Measurements from ENCODE around the gene IGF2BP2. TPM values are rescaled to one million over a fixed set of nuclear protein-coding genes. Genes with fewer than 3 reads are reported as not detected.

The IGF2BP2 gene
- total and polyA plus RNA-seq, 3 experiments from 2014 or later, result 0.42 TPM; not detected in 1

- H3K27me3 Mint-ChIP-seq, result peaks cover 27 to 58% of the 10 kb centered on the region in 2 donors
- peaks cover 0 to 6% (median 3%) of the 10 kb centered on the region in 3 donors for H3K4me1 Mint-ChIP-seq
- ChIA-PET POLR2A (no interaction called here), CTCF (no interaction called here)
- Histone ChIP-seq H3K27me3 (ENCODE audit: insufficient read depth, low read length, poor library complexity, severe bottlenecking) (peaks cover 10% of the 10 kb centered on the region), H3K27ac (ENCODE audit: low read depth, low read length) (no peak overlapping the region), H3K4me1 (ENCODE audit: insufficient read depth, low read length) (no peaks in the 10 kb centered on the region), H3K4me3 (ENCODE audit: low read length) (no peak overlapping the region), H3K36me3 (ENCODE audit: insufficient read depth, low read length) (no peaks in the 10 kb centered on the region), H3K9me3 (ENCODE audit: low read length) (no peaks in the 10 kb centered on the region)
- H3K4me3 Mint-ChIP-seq, result no peak overlapping the region
- H3K9me3 Mint-ChIP-seq, result peaks cover 0 to 2% (median 0%) of the 10 kb centered on the region in 5 donors
- no peak for DNase-seq
- no peak overlapping the region for H3K27ac Mint-ChIP-seq
- no peaks in the 10 kb centered on the region for H3K36me3 Mint-ChIP-seq
Measured at GRCh38 chr3:185831195-185831594, 6.4 kb upstream of the IGF2BP2 start.

GRCh38 chr3:185830018-185830797, 5.4 kb upstream of the IGF2BP2 start:
- H3K9me3 Mint-ChIP-seq, result peaks cover 0 to 2% (median 0%) of the 10 kb centered on the region in 5 donors
- H3K4me3 Mint-ChIP-seq, result no peak overlapping the region
- Histone ChIP-seq H3K27me3 (ENCODE audit: insufficient read depth, low read length, poor library complexity, severe bottlenecking) (peaks cover 16% of the 10 kb centered on the region), H3K9me3 (ENCODE audit: low read length) (no peaks in the 10 kb centered on the region), H3K27ac (ENCODE audit: low read depth, low read length) (no peak overlapping the region), H3K36me3 (ENCODE audit: insufficient read depth, low read length) (no peaks in the 10 kb centered on the region), H3K4me3 (ENCODE audit: low read length) (no peak overlapping the region), H3K4me1 (ENCODE audit: insufficient read depth, low read length) (no peaks in the 10 kb centered on the region)
- ChIA-PET POLR2A (no interaction called here), CTCF (no interaction called here)
- H3K27me3 Mint-ChIP-seq, result peaks cover 29 to 62% of the 10 kb centered on the region in 2 donors
- DNase-seq, result no peak
- no peak overlapping the region for H3K27ac Mint-ChIP-seq
- no peaks in the 10 kb centered on the region for H3K36me3 Mint-ChIP-seq
- peaks cover 0 to 9% (median 3%) of the 10 kb centered on the region in 3 donors for H3K4me1 Mint-ChIP-seq

DNA sequence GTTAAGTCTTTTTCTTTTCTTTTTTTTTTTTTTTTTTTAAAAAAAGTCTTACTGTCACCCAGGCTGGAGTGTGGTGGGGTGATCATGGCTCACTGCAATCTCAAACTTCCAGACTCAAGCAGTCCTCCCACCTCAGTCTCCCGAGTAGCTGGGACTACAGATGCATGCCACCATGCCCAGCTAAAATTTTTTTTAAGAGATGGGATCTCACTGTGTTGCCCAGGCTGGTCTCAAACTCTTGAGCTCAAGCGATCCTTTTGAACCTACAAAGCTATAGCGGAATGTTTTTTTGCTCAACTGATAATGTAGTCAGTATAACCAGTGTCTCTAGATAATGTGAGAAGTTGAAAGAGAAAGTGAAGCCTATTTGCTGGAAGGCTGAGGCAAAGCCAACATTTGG, 3.9 kb upstream of the IGF2BP2 start:
- Histone ChIP-seq H3K27me3 (ENCODE audit: insufficient read depth, low read length, poor library complexity, severe bottlenecking) (peaks cover 16% of the 10 kb centered on the region), H3K36me3 (ENCODE audit: insufficient read depth, low read length) (no peaks in the 10 kb centered on the region), H3K27ac (ENCODE audit: low read depth, low read length) (no peak overlapping the region), H3K9me3 (ENCODE audit: low read length) (no peaks in the 10 kb centered on the region), H3K4me1 (ENCODE audit: insufficient read depth, low read length) (no peaks in the 10 kb centered on the region), H3K4me3 (ENCODE audit: low read length) (no peak overlapping the region)
- Mint-ChIP-seq H3K4me3 (no peak overlapping the region), H3K27me3 (peaks cover 32 to 64% of the 10 kb centered on the region in 2 donors), H3K36me3 (no peaks in the 10 kb centered on the region), H3K9me3 (peaks cover 0 to 2% (median 0%) of the 10 kb centered on the region in 5 donors), H3K27ac (no peak overlapping the region), H3K4me1 (peaks cover 5 to 15% (median 5%) of the 10 kb centered on the region in 3 donors)
- ChIA-PET POLR2A (no interaction called here), CTCF (no interaction called here)
- no peak for DNase-seq

DNA sequence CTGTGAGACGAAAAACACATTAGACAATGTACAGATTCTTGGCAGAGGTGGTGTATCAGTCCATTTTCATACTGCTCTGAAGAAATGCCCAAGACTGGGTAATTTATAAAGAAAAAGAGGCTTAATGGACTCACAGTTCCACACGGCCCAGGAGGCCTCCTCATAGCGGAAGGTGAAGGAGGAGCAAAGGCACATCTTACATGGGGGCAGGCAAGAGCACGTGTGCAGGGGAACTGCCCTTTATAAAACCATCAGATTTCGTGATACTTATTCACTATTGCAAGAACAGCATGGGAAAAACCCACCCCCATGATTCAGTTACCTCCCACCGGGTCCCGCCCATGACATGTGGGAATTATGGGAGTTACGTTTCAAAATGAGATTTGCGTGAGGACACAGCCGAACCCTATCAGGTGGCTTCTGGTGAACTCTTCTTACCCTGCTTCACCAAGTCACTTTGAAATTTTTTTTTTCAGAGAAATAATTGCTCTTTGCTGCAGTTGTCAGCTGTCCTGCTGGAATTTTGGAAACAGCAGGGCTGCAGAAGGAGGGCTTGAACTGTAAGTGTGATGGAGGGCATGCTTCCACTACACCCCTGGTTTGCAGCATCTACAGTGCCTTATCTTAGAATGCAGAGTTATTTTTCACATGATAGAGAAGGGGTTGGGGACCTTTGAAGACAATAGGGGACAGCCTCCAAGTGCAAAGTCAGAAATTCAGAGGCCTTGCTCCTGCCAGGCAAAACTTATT, 2.9 kb upstream of the IGF2BP2 start:
- H3K27ac ChIP-seq (ENCODE audit: low read depth, low read length), result no peak overlapping the region
- H3K4me1 Mint-ChIP-seq, result peaks cover 8 to 22% (median 10%) of the 10 kb centered on the region in 3 donors
- peak overlapping the region in 1 of 7 donors; percentile 83 for H3K4me3 Mint-ChIP-seq
- no peak overlapping the region for H3K4me3 ChIP-seq (ENCODE audit: low read length)
- no peak for DNase-seq
- no peaks in the 10 kb centered on the region for H3K9me3 ChIP-seq (ENCODE audit: low read length)
- H3K36me3 ChIP-seq (ENCODE audit: insufficient read depth, low read length), result no peaks in the 10 kb centered on the region
- H3K27ac Mint-ChIP-seq, result no peak overlapping the region
- H3K9me3 Mint-ChIP-seq, result peaks cover 0 to 2% (median 0%) of the 10 kb centered on the region in 5 donors
- peaks cover 5% of the 10 kb centered on the region for H3K4me1 ChIP-seq (ENCODE audit: insufficient read depth, low read length)
- H3K36me3 Mint-ChIP-seq, result no peaks in the 10 kb centered on the region
- CTCF ChIA-PET, result no interaction called here
- POLR2A ChIA-PET, result no interaction called here
- H3K27me3 Mint-ChIP-seq, result peaks cover 37 to 69% of the 10 kb centered on the region in 2 donors
- H3K27me3 ChIP-seq (ENCODE audit: insufficient read depth, low read length, poor library complexity, severe bottlenecking), result peaks cover 21% of the 10 kb centered on the region

DNA sequence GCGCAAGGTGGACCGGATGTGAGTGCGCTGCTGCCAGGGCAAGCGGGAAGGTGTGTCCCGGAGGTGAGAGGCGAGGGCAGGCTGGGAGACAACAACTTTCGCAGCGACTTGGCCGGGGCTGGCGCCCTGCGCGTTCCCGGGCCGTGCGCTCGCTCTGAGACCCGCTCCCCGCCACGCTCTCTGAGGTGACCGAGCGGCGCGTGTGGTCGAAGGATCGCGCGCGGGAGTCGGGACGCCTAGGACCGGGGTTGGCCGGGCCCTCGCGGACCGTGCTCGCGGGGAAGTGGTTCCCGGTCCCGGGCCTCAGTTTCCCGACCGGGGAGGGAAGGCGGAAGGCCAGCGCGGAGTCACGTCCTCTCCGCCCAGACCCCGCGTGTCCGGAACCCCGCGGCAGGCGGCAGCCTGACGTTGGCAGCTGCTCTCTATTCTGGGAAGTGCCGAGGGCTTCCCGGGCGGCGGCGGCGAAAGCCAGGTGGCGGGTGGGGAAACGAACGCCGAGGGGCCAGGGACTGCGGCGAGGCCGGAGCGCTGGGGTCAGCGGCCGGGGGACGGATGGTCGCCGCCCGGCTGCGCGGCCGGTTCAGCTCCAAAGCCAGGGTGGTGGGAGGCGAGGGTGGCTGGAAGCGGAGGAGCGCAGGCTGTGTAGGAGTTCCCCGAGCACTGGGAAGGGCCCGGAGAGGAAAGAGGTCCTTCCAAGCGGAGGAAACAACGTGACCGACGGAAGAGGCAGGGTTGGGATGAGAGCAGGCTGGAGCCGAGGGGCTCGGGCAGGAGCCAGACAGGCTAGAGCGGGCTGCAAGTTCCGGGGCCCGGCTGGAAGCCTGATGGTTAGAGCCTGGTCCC, 1.0 kb upstream of the IGF2BP2 start:
- peaks cover 28% of the 10 kb centered on the region for H3K27me3 ChIP-seq (ENCODE audit: insufficient read depth, low read length, poor library complexity, severe bottlenecking)
- no peaks in the 10 kb centered on the region for H3K36me3 ChIP-seq (ENCODE audit: insufficient read depth, low read length)
- no peaks in the 10 kb centered on the region for H3K9me3 ChIP-seq (ENCODE audit: low read length)
- H3K4me1 ChIP-seq (ENCODE audit: insufficient read depth, low read length), result peaks cover 5% of the 10 kb centered on the region
- Mint-ChIP-seq H3K27ac (peak overlapping the region in 1 of 8 donors; percentile 79), H3K36me3 (no peaks in the 10 kb centered on the region), H3K4me1 (peaks cover 11 to 26% (median 13%) of the 10 kb centered on the region in 3 donors), H3K4me3 (peak overlapping the region; percentile 78 to 92 (median 82)), H3K9me3 (peaks cover 0 to 6% (median 3%) of the 10 kb centered on the region in 5 donors), H3K27me3 (peaks cover 48 to 77% of the 10 kb centered on the region in 2 donors)
- peak overlapping the region; percentile 30 for H3K27ac ChIP-seq (ENCODE audit: low read depth, low read length)
- ChIA-PET POLR2A (no interaction called here), CTCF (no interaction called here)
- peak in 2 of 5 donors; percentile 25 to 56 for DNase-seq
- peak overlapping the region; percentile 19 for H3K4me3 ChIP-seq (ENCODE audit: low read length)

- H3K9me3 ChIP-seq (ENCODE audit: low read length), result no peaks in the 10 kb centered on the region
- H3K4me3 ChIP-seq (ENCODE audit: low read length), result no peak overlapping the region
- DNase-seq, result peak in 2 of 5 donors; percentile 13 to 49
- peaks cover 59 to 74% of the 10 kb centered on the region in 2 donors for H3K27me3 Mint-ChIP-seq
- H3K27ac Mint-ChIP-seq, result peak overlapping the region in 2 of 8 donors; percentile 60 to 79
- ChIA-PET POLR2A (interaction anchor here (1.1 kb wide), 1 partner anchor 237 kb away, joined by 3 read pairs; no protein-coding TSS in a partner anchor), CTCF (no interaction called here)
- H3K9me3 Mint-ChIP-seq, result peaks cover 0 to 9% (median 3%) of the 10 kb centered on the region in 5 donors
- no peaks in the 10 kb centered on the region for H3K36me3 ChIP-seq (ENCODE audit: insufficient read depth, low read length)
- H3K4me1 Mint-ChIP-seq, result peaks cover 11 to 26% (median 13%) of the 10 kb centered on the region in 3 donors
- H3K36me3 Mint-ChIP-seq, result no peaks in the 10 kb centered on the region
- H3K4me1 ChIP-seq (ENCODE audit: insufficient read depth, low read length), result peaks cover 5% of the 10 kb centered on the region
- H3K27ac ChIP-seq (ENCODE audit: low read depth, low read length), result peak overlapping the region; percentile 59
- peak overlapping the region; percentile 74 to 88 (median 81) for H3K4me3 Mint-ChIP-seq
- peaks cover 38% of the 10 kb centered on the region for H3K27me3 ChIP-seq (ENCODE audit: insufficient read depth, low read length, poor library complexity, severe bottlenecking)
Measured at GRCh38 chr3:185824051-185825005, 514 bp downstream of the IGF2BP2 start.
